H1 (cell line): Measurements from ENCODE around the gene PBOV1. TPM values are rescaled to one million over a fixed set of nuclear protein-coding genes. Genes with fewer than 3 reads are reported as not detected.

ENCODE experiments used
- CTCF ChIA-PET: fragments of 300-600 bp; sonication (Branson Sonifier 250); formaldehyde crosslinking; loops from one replicate; lab custom pipeline; 2021; ENCODE audit not compliant: partially characterized antibody; lab: Charles Lee
- POLR2A ChIA-PET: fragments of 300-600 bp; sonication (Branson Sonifier 250); formaldehyde crosslinking; loops from one replicate; lab custom pipeline; 2021; ENCODE audit warnings: inconsistent platforms; ENCODE audit not compliant: partially characterized antibody; lab: Charles Lee
- DNase-seq, 2 experiments: peaks; one replicate each; pipeline versions ENCODE4 v3.0.0 to v3.0.0-alpha.2; 2010 to 2022; ENCODE audit warnings: low spot score in 2 of 2, low read depth in 1 of 2, mixed read lengths in 1 of 2
- FAIRE-seq: peaks from 2 replicates; lab custom pipeline; 2011; peaks lifted over from hg19 to GRCh38; lab: Jason Lieb, UNC
- H2AFZ ChIP-seq: 2 replicates; pipeline ENCODE4 v1.8.1; 2012; ENCODE audit warnings: low read length, inconsistent platforms
- H2AK5ac ChIP-seq: 2 replicates; pipeline ENCODE4 v1.6.1; 2013; ENCODE audit warnings: low read depth, low read length
- H2BK120ac ChIP-seq: replicated peaks from 2 replicates; pipeline ENCODE3; 2013; ENCODE audit warnings: low read depth, low read length, inconsistent platforms
- H2BK12ac ChIP-seq: 2 replicates; pipeline ENCODE4 v1.6.1; 2013; ENCODE audit warnings: low read depth, low read length
- H2BK15ac ChIP-seq: 2 replicates; pipeline ENCODE4 v1.6.1; 2013; ENCODE audit warnings: low read length
- H2BK20ac ChIP-seq: 2 replicates; pipeline ENCODE4 v1.6.1; 2013; ENCODE audit warnings: low read length
- H2BK5ac ChIP-seq: 2 replicates; pipeline ENCODE4 v1.6.1; 2013; ENCODE audit warnings: low read depth, low read length
- H3K14ac ChIP-seq: 2 replicates; pipeline ENCODE4 v1.6.1; 2013; ENCODE audit warnings: inconsistent platforms; ENCODE audit not compliant: insufficient read length
- H3K18ac ChIP-seq: 2 replicates; pipeline ENCODE4 v1.6.1; 2013; ENCODE audit warnings: low read length; ENCODE audit errors: extremely low read depth
- H3K23ac ChIP-seq: 2 replicates; pipeline ENCODE4 v1.6.1; 2013; ENCODE audit warnings: inconsistent platforms; ENCODE audit not compliant: insufficient read length
- H3K23me2 ChIP-seq: 2 replicates; pipeline ENCODE4 v1.6.1; 2013; ENCODE audit warnings: low read depth, low read length
- H3K27ac ChIP-seq: 2 replicates; pipeline ENCODE4 v1.6.1; 2011; ENCODE audit warnings: low read depth, low read length, inconsistent platforms
- H3K27me3 ChIP-seq, 4 experiments: replicated peaks in 1 of 4; 1 replicate in 1 of 4; 2 replicates in 3 of 4; pipeline versions ENCODE4 v1.6.1 to v1.8.1; 2011 to 2013; ENCODE audit warnings: low read length in 3 of 4, mild to moderate bottlenecking in 3 of 4, inconsistent platforms in 2 of 4, mixed read lengths in 2 of 4, moderate library complexity in 1 of 4; ENCODE audit not compliant: control insufficient read depth in 3 of 4, insufficient read depth in 3 of 4; ENCODE audit errors: extremely low read depth in 1 of 4
- H3K36me3 ChIP-seq, 4 experiments: 2 replicates each; pipeline versions ENCODE4 v1.6.1 to v1.8.1; 2011 to 2013; ENCODE audit warnings: mild to moderate bottlenecking in 4 of 4, low read length in 3 of 4, moderate library complexity in 2 of 4, control low read depth in 1 of 4, inconsistent platforms in 1 of 4; ENCODE audit not compliant: insufficient read depth in 4 of 4, control insufficient read depth in 2 of 4
- H3K4ac ChIP-seq: replicated peaks from 2 replicates; pipeline ENCODE3; 2013; ENCODE audit warnings: low read length, low read depth, mixed read lengths, inconsistent platforms; ENCODE audit not compliant: insufficient read length
- H3K4me1 ChIP-seq, 4 experiments: replicated peaks in 1 of 4; 1 replicate in 1 of 4; 2 replicates in 3 of 4; pipeline versions ENCODE4 v1.6.1 to v1.8.1; 2011 to 2013; ENCODE audit warnings: low read length in 3 of 4, inconsistent platforms in 2 of 4, mixed read lengths in 1 of 4; ENCODE audit not compliant: insufficient read depth in 4 of 4, control insufficient read depth in 3 of 4
- H3K4me2 ChIP-seq, 2 experiments: 2 replicates each; pipeline versions ENCODE4 v1.6.1 to v1.8.1; 2011 to 2013; ENCODE audit warnings: low read depth in 2 of 2, low read length in 2 of 2, control low read depth in 1 of 2, inconsistent platforms in 1 of 2, mild to moderate bottlenecking in 1 of 2; ENCODE audit not compliant: insufficient read depth in 1 of 2
- H3K4me3 ChIP-seq, 4 experiments: fragments of 200-600, 300-600 bp in 1 of 4; sonication (generic), shearing (Covaris generic), sonication (Bioruptor Twin) in 1 of 4; 2 replicates each; pipeline versions ENCODE4 v1.5.1 to v1.8.1; 2011 to 2016; ENCODE audit warnings: low read length in 4 of 4, low read depth in 3 of 4, control low read depth in 2 of 4, inconsistent platforms in 2 of 4, mild to moderate bottlenecking in 2 of 4, mixed read lengths in 1 of 4, moderate library complexity in 1 of 4; ENCODE audit not compliant: insufficient read depth in 2 of 4; ENCODE audit errors: extremely low read depth in 1 of 4
- H3K56ac ChIP-seq: replicated peaks from 2 replicates; pipeline ENCODE3; 2013; ENCODE audit warnings: low read depth, mild to moderate bottlenecking, mixed read lengths, low read length, inconsistent platforms; ENCODE audit not compliant: insufficient read length
- H3K79me1 ChIP-seq: 2 replicates; pipeline ENCODE4 v1.6.1; 2013; ENCODE audit warnings: low read depth, low read length, control low read depth
- H3K79me2 ChIP-seq, 2 experiments: 2 replicates each; pipeline versions ENCODE4 v1.6.1 to v1.8.1; 2012 to 2013; ENCODE audit warnings: low read length in 2 of 2, mild to moderate bottlenecking in 2 of 2, inconsistent platforms in 1 of 2; ENCODE audit not compliant: insufficient read depth in 2 of 2, control insufficient read depth in 1 of 2
- H3K9ac ChIP-seq, 4 experiments: replicated peaks in 1 of 4; 1 replicate in 1 of 4; 2 replicates in 3 of 4; pipeline versions ENCODE4 v1.6.1 to v1.8.1; 2011 to 2013; ENCODE audit warnings: low read depth in 3 of 4, low read length in 3 of 4, control low read depth in 2 of 4, mild to moderate bottlenecking in 2 of 4, moderate library complexity in 2 of 4, inconsistent platforms in 1 of 4; ENCODE audit errors: extremely low read depth in 1 of 4
- H3K9me3 ChIP-seq, 2 experiments: 2 replicates each; pipeline versions ENCODE4 v1.6.1 to v1.8.1; 2012 to 2013; ENCODE audit warnings: mild to moderate bottlenecking in 2 of 2, moderate library complexity in 2 of 2, control low read depth in 1 of 2, inconsistent platforms in 1 of 2, low read depth in 1 of 2, low read length in 1 of 2, mixed read lengths in 1 of 2; ENCODE audit not compliant: insufficient read depth in 2 of 2
- H4K20me1 ChIP-seq, 2 experiments: replicated peaks in 1 of 2; 2 replicates each; pipeline versions ENCODE3 to v1.8.1; 2011 to 2013; ENCODE audit warnings: inconsistent platforms in 2 of 2, low read length in 2 of 2, mild to moderate bottlenecking in 1 of 2; ENCODE audit not compliant: insufficient read depth in 2 of 2, control insufficient read depth in 1 of 2
- H4K5ac ChIP-seq: 2 replicates; pipeline ENCODE4 v1.6.1; 2013; ENCODE audit warnings: low read length, low read depth, mixed read lengths, inconsistent platforms; ENCODE audit not compliant: insufficient read length
- H4K8ac ChIP-seq: 2 replicates; pipeline ENCODE4 v1.8.0; 2013; ENCODE audit warnings: mild to moderate bottlenecking, moderate library complexity, low read length, inconsistent platforms; ENCODE audit not compliant: insufficient read depth; ENCODE audit errors: extremely low read depth
- H4K91ac ChIP-seq: replicated peaks from 2 replicates; pipeline ENCODE3; 2013; ENCODE audit warnings: low read length, mixed read lengths, inconsistent platforms; ENCODE audit not compliant: insufficient read length
- CBX8 ChIP-seq: fragments of 300-800, 300-1000 bp; sonication (generic); IDR thresholded peaks from 2 replicates; pipeline ENCODE4 v1.7.1; 2016; ENCODE audit warnings: low read depth, low read length, borderline replicate concordance
- GABPA ChIP-seq: IDR thresholded peaks from 2 replicates; pipeline ENCODE4 v1.6.1; 2011; ENCODE audit warnings: mild to moderate bottlenecking, low read length, moderate library complexity, borderline replicate concordance; ENCODE audit not compliant: insufficient read depth
- JUN ChIP-seq: IDR thresholded peaks from 2 replicates; pipeline ENCODE4 v1.6.1; 2011; ENCODE audit warnings: low read depth, mild to moderate bottlenecking, improper control_type of control experiment, low read length
- MAX ChIP-seq: IDR thresholded peaks from 2 replicates; pipeline ENCODE4 v1.6.1; 2012; ENCODE audit warnings: inconsistent platforms
- POU5F1 ChIP-seq: IDR thresholded peaks from 2 replicates; pipeline ENCODE4 v1.6.1; 2011; ENCODE audit warnings: low read depth, mild to moderate bottlenecking, low read length, moderate library complexity
- SP1 ChIP-seq: IDR thresholded peaks from 2 replicates; pipeline ENCODE4 v1.6.1; 2011; ENCODE audit warnings: low read depth, low read length
- SP4 ChIP-seq: IDR thresholded peaks from 2 replicates; pipeline ENCODE4 v1.6.1; 2012; ENCODE audit warnings: low read length, inconsistent platforms
- polyA plus RNA-seq, 7 experiments: library from polyadenylated mRNA; depleted of rRNA in 3 of 7; stranded (reverse) in 5 of 7; unstranded in 2 of 7; fragments of >200 nt in 5 of 7; fragments of 200-250 nt in 2 of 7; gene quantifications; 1 replicate in 5 of 7; 2 replicates in 1 of 7; 4 replicates in 1 of 7; pipeline versions ENCODE4 v1.2.1 to v1.2.3, GENCODE V29; 2011 to 2013; ENCODE audit warnings: missing spikeins in 2 of 7, mixed read lengths in 2 of 7
- total RNA-seq: library from RNA; stranded (reverse); fragmentation: NEBNext Ultra II Directional; extraction: Animal tissue kit (Norgen Biotek cat#: 25700); gene quantifications from 2 replicates; pipeline ENCODE4 v1.2.1, GENCODE V29; 2021

Gene PBOV1
- total and polyA plus RNA-seq, 2 of the 8 experiments (the other 6 are each of a cell fraction or from before 2014, with no cell fraction given), result not detected

GRCh38 chr6:138264372-138264880 lies 46.1 kb upstream of the PBOV1 start:
- no peak overlapping the region for H3K4me2 ChIP-seq
- H3K36me3 ChIP-seq, result peaks cover 0 to 12% (median 5%) of the 10 kb centered on the region in 4 experiments; a peak in 6 of 8 replicates
- FAIRE-seq (no peak), DNase-seq (no peak)
- TF ChIP-seq JUN (no peak), POU5F1 (no peak), SP1 (no peak), GABPA (no peak), CBX8 (no peak), MAX (no peak), SP4 (no peak)
- H3K4me1 ChIP-seq, result no peaks in the 10 kb centered on the region
- no peak overlapping the region for H2BK5ac ChIP-seq
- H4K91ac ChIP-seq, result no peak overlapping the region
- H2BK120ac ChIP-seq, result no peak overlapping the region
- no peak overlapping the region for H3K9ac ChIP-seq
- H2AFZ ChIP-seq, result no peak overlapping the region
- H2BK15ac ChIP-seq, result no peak overlapping the region
- no peak overlapping the region for H3K18ac ChIP-seq
- no peak overlapping the region for H2AK5ac ChIP-seq
- no peak overlapping the region for H2BK20ac ChIP-seq
- no peak overlapping the region for H3K56ac ChIP-seq
- H3K79me1 ChIP-seq, result 0 out of 2 replicates have a peak, but pooled peaks cover 2% of the 10 kb centered on the region
- H3K79me2 ChIP-seq, result no peaks in the 10 kb centered on the region
- ChIA-PET CTCF (no interaction called here), POLR2A (no interaction called here)
- no peaks in the 10 kb centered on the region for H3K27me3 ChIP-seq
- H3K14ac ChIP-seq, result no peak overlapping the region
- no peak overlapping the region for H3K4ac ChIP-seq
- no peak overlapping the region for H3K4me3 ChIP-seq
- no peak overlapping the region for H4K5ac ChIP-seq
- H2BK12ac ChIP-seq, result no peak overlapping the region
- H3K23me2 ChIP-seq, result no peaks in the 10 kb centered on the region
- H4K8ac ChIP-seq, result no peak overlapping the region
- no peaks in the 10 kb centered on the region for H4K20me1 ChIP-seq
- no peak overlapping the region for H3K23ac ChIP-seq
- no peaks in the 10 kb centered on the region for H3K9me3 ChIP-seq
- no peak overlapping the region for H3K27ac ChIP-seq
